ENCODE results near the gene DERA. TPM values are rescaled to one million over a fixed set of nuclear protein-coding genes. Genes with fewer than 3 reads are reported as not detected.

Gene DERA
- total and polyA plus RNA-seq, 2 of the 13 experiments (the other 11 are each of a cell fraction or from before 2014, with no cell fraction given), result 24.0 to 51.3 TPM

- no peak for TF ChIP-seq SOX6 (IDR thresholded peaks at IDR 0.05)
- peak; percentile 72 for TF ChIP-seq SOX6 (CRISPR knock-in tag; IDR thresholded peaks at IDR 0.05)
- peak; percentile 56; the same call in 1 of the 2 replicates for TF ChIP-seq MXD4 (CRISPR knock-in tag; IDR thresholded peaks at IDR 0.05)
- TF ChIP-seq CAMTA2 (CRISPR knock-in tag; IDR thresholded peaks at IDR 0.05; ENCODE audit: borderline replicate concordance), result no peak
- no peak for TF ChIP-seq TIGD3 (CRISPR knock-in tag; IDR thresholded peaks at IDR 0.05; ENCODE audit: borderline replicate concordance)
- TF ChIP-seq RARA (CRISPR knock-in tag; IDR thresholded peaks at IDR 0.05), result peak; percentile 96
- no peak for TF ChIP-seq MAZ (IDR thresholded peaks at IDR 0.05; ENCODE audit: borderline replicate concordance, low read depth, low read length)
- no peak for TF ChIP-seq MAZ (CRISPR knock-in tag; IDR thresholded peaks at IDR 0.05; ENCODE audit: low read depth)
- peak; percentile 80 for TF ChIP-seq CEBPB (IDR thresholded peaks at IDR 0.05; ENCODE audit: borderline replicate concordance, low read depth, low read length)
- peak; percentile 58; the same call in 1 of the 2 replicates for TF ChIP-seq FOXJ3 (CRISPR knock-in tag; IDR thresholded peaks at IDR 0.05; ENCODE audit: borderline replicate concordance)
- TF ChIP-seq ZKSCAN8 (CRISPR knock-in tag; IDR thresholded peaks at IDR 0.05; ENCODE audit: borderline replicate concordance), result no peak
- TF ChIP-seq TBL1XR1 (IDR thresholded peaks at IDR 0.05; ENCODE audit: borderline replicate concordance, low read length, partially characterized antibody), result peak; percentile 93
- peak; percentile 74; the same call in 1 of the 2 replicates for TF ChIP-seq SOX5 (CRISPR knock-in tag; IDR thresholded peaks at IDR 0.05; ENCODE audit: borderline replicate concordance)
- TF ChIP-seq ZGPAT (CRISPR knock-in tag; IDR thresholded peaks at IDR 0.05), result 0 out of 2 replicates have a peak, but pooled peaks have one; percentile 39
- no peak for TF ChIP-seq ATRX (CRISPR knock-in tag; IDR thresholded peaks at IDR 0.05; ENCODE audit: borderline replicate concordance)
- peak; percentile 72 for TF ChIP-seq PAXIP1 (CRISPR knock-in tag; conservative IDR thresholded peaks at IDR 0.05)
- TF ChIP-seq KAT8 (CRISPR knock-in tag; IDR thresholded peaks at IDR 0.05), result 0 out of 2 replicates have a peak, but pooled peaks have one; percentile 53
- peak; percentile 64; the same call in 1 of the 2 replicates for TF ChIP-seq MIER3 (CRISPR knock-in tag; IDR thresholded peaks at IDR 0.05; ENCODE audit: borderline replicate concordance)
- no peak for TF ChIP-seq TARDBP (CRISPR knock-in tag; IDR thresholded peaks at IDR 0.05)
- 0 out of 2 replicates have a peak, but pooled peaks have one; percentile 14 for TF ChIP-seq ZMYM4 (CRISPR knock-in tag; IDR thresholded peaks at IDR 0.05)
These were observed 48.3 kb upstream of the DERA start (continued) for GRCh38 chr12:15862840-15863239.

Measured in HepG2 (cell line).